NCI-H187 (cell line): ENCODE measurements around the gene TSGA10IP.

Experiments
- DNase-seq, 2 experiments: peaks; one replicate each; lab custom pipeline; 2025; lab: John Stamatoyannopoulos, UW

The TSGA10IP gene

DNA sequence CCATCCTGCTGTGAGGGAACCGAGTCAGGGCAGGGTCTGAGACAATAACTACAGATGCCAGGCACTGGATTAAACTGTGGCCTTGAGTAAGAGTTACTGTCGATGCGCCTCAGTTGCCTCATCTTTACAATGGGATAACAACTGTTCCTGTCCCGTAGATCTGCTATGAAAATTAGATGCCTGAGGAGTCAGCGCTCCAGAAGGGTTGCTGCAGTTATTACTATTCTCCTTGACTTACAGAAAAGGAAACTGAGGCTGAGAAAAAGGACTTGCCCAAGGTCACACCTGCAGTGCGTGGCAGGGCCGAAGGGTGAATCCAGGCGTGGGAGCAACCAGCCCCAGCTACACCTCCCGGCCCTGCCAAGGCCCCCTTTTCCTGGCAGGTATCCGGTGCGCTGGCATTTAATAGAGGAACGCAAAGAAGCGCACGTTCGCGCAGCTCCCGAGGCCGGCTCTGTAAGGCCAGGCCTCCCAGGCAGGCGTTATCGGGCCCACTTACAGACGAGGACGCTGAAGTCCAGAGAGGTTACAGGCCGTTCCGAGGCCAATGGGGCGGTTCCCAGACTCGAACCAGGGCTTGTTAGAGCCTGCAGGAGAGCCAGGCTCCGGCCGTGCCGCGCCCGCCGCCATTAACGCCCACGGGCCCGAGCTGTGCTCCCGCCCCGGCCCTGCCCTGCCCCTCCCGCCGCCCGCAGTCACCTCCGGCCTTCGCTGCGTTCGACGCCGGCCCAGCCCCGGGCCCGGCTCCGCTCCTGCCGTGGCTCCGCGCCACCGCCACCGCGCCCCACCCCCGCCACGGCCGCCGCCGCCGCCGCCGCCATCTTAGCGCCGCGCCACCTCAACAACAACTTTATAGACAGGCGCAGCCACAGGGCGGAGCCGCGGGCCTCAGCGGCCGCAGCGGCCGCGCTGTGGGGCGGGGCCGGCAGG, 26.8 kb upstream of the TSGA10IP start, which contains the start of gene C11orf68:
C11orf68 (minus strand) TSS at position 852 of the 930 bp plus-strand sequence; CDS start at position 821, 31 bp downstream.
- DNase-seq: no peak

DNA sequence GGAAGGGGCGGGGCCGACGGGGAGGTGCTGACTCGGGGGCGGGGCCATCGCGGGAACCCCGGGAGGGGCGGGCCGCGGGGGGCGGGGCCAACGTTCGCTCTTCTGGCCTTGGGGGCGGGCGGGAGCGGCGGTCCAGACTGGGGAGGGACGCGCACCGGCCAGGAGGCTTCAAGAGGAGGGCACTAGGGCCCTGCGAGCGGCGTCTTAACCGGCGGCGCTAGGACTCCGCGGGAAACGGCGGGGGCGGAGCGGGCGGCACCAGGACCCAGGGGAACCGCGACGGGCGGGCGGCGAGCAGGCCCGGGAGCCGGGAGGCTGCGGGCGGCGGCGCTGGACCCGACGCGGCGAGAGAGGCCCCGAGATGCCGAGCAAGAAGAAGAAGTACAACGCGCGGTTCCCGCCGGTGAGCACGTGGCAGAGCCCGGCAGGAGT, 26.1 kb upstream of the TSGA10IP start, which contains the start of gene DRAP1:
DRAP1 (plus strand) TSS at position 286 of the 432 bp plus-strand sequence; CDS start at position 362, 76 bp downstream.
- peak; percentile 84 to 98 for DNase-seq

- no peak for DNase-seq
Measured at GRCh38 chr11:65919573-65920371, 25.5 kb upstream of the TSGA10IP start.

DNA sequence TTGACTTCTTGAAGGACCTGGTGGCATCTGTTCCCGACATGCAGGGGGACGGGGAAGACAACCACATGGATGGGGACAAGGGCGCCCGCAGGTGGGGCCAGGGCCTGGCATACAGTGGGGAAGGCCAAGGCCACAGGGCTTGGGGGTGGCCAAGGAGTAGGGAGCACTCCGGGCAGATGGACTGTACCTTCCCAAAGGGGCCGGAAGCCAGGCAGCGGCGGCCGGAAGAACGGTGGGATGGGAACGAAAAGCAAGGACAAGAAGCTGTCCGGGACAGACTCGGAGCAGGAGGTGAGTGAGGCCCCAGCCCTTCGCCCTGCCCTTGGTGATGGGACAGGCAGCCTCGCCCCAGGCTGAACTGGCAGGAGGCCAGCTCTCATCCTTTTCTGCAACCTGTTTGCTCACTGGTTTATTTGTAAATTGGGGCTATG, 24.9 kb upstream of the TSGA10IP start:
- DNase-seq: no peak

DNA sequence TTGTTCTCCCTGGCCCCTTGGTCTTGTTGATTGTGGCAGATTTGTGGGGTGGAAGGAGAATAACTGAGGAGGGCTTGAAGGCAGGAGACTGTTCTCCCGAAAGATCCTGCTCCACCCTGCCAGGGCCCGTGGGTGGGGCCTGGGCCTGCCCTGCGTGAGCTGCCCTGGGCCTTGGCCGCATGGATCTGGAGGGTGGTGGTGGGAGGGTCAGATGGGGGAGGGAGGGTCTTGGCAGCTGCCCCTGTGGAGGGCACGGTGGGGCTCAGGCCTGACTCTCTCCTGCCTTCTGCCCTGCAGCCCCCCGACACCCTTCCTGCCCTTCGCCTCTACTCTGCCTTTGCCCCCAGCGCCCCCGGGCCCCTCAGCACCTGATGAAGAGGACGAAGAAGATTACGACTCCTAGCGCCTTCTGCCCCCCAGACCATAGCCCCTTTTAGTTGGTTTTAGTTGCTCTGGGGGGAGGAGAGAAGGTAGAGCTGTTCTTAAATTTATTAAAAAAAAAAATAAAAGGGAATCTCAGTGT, 24.2 kb upstream of the TSGA10IP start:
- no peak for DNase-seq

- DNase-seq: no peak
Measured at GRCh38 chr11:65921876-65922275, 23.4 kb upstream of the TSGA10IP start.

DNA sequence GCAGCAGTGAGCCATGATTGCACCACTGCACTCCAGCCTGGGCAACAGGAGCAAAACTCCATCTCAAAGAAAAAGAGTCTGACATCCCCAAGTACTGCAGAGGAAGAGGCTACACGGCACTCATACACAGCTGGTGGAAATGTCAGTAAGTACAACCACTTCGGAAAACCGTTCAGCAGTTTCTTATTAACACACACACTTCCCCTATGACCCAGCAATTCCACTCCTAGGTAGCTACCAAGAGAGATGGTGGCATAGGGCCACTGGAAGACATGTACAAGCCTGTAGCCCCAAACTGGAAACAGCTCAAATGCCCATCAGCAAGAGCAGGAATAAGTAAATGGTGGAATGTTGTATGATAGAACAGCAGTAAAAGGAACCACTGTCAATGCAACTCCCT, 22.7 kb upstream of the TSGA10IP start:
- no peak for DNase-seq

DNA sequence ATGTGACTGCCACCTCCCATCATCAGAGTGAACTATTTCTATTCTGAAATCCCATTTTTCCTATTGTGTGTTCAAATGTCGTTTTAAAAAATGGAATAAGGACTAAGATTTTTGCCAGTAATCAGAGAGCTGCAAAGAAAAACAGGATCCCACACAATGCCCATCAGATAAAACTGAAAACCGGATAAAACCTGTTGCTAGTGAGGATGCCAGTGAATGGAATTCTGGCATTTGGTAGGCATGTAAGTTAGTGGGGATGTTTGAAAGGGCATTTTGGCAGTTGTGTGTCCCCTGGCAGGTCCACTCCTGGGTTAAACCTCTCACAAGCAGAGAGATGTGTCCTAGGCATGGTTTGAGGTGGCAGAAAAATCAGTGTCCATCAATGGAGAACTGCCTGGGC, 19.9 kb upstream of the TSGA10IP start:
- no peak for DNase-seq

- no peak for DNase-seq
Measured at GRCh38 chr11:65927904-65928397, 17.3 kb upstream of the TSGA10IP start.

DNA sequence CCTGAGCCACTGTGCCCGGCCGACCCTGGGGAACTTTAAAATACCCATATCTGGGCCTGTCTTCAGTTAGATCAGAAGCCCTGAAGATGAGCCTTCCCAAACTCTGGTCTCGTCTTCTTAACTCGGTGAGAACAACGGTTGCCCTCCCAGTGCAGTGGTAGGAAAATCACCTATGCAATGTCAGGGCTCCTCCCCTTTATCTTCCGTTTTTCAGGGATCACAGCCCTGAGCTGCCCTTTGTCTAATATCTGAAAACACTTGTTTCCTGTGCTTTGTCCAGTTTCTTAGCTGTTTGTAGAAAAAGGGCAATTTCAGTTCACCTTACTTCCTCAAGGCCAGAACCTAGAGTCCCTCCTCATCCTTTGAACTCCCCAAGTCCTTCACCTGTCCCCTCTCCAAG, 16.6 kb upstream of the TSGA10IP start:
- no peak for DNase-seq

DNA sequence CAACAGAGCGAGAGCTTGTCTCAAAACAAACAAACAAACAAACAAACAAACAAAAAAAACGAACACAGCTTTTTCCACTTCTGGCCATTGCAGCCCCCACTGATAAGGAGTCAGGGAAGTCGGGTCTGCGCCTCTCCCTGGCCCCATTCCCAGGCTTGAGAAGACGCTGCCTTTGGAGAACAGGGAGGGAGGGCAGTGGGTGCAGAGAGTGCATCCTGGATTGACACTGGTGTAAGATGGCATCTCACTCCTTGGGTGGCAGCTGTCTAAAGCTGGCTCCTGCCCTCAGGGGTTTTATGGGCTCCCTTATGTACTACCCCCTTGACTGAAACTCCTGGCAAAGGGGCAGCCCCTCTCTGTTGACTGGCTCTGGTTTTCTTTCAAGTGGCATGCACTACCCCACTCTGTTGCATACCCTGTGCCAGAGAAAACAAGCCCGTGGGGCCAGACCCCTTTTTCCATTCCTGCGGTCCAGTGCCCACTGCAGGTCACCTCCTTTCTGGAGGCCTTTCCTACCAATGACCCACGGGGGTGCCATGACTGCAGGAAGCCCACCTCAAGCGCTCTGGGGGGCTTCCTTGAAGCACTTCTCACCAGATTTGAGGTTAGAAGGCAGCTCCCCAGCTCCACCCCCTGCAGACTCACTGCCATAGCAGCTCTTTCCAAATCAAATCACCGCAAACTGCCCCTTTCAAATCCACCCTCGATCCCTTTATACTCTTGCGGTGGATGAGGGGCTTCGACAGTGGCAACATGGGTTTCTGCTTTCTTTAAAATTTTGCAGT, 13.3 kb upstream of the TSGA10IP start:
- no peak for DNase-seq

GRCh38 chr11:65932558-65932919, 12.7 kb upstream of the TSGA10IP start:
- no peak for DNase-seq

GRCh38 chr11:65934014-65934413, 11.3 kb upstream of the TSGA10IP start:
- no peak for DNase-seq

DNA sequence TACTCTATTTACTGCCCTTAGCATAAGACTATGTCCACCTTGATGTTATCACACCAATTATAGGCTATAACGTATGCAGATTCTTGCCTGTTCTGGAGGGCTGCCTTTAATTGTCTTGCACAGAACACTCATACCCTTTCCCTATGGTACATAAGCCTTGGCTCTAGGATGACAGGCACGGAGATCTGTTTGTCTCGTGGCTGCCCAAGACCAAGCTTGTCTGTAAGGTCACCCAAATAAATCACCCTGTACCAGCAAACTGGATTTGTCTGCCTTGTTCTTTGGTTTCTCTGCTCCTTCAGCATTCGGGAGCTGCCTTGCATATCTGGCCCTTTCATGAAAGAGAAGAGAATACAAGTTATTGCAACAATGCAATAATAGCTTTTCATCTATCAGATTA, 7.5 kb upstream of the TSGA10IP start:
- DNase-seq: no peak

- DNase-seq: no peak
Measured at GRCh38 chr11:65941720-65942310, 3.5 kb upstream of the TSGA10IP start.

GRCh38 chr11:65942531-65942930, 2.7 kb upstream of the TSGA10IP start:
- DNase-seq: no peak

- no peak for DNase-seq
Measured at GRCh38 chr11:65944191-65944590, 1.1 kb upstream of the TSGA10IP start.

GRCh38 chr11:65944767-65945166, 513 bp upstream of the TSGA10IP start:
- DNase-seq: no peak

GRCh38 chr11:65945941-65946558, 770 bp downstream of the TSGA10IP start:
- DNase-seq: no peak

- no peak for DNase-seq
Measured at GRCh38 chr11:65946655-65947054, 1.4 kb downstream of the TSGA10IP start.

- DNase-seq: no peak
Measured at GRCh38 chr11:65947133-65947532, 1.9 kb downstream of the TSGA10IP start.
